WTC11 (cell line): ENCODE measurements around the gene GCDH.

ENCODE experiments used
- AFF4 ChIP-seq: sonication (generic); formaldehyde crosslinking; IDR thresholded peaks from 2 replicates; pipeline ENCODE4 v1.8.1; 2023; ENCODE audit warnings: mild to moderate bottlenecking, missing genetic modification reagents, borderline replicate concordance
- CREB1 ChIP-seq: sonication (generic); formaldehyde crosslinking; IDR thresholded peaks from 2 replicates; pipeline ENCODE4 v1.8.0; 2023; ENCODE audit warnings: mild to moderate bottlenecking, missing genetic modification reagents
- CTCF ChIP-seq: fragments of 200-600 bp; IDR thresholded peaks from 2 replicates; pipeline ENCODE4 v1.8.0; 2022; ENCODE audit warnings: antibody characterized with exemption
- E2F4 ChIP-seq: sonication (generic); formaldehyde crosslinking; IDR thresholded peaks from 2 replicates; pipeline ENCODE4 v1.8.1; 2022; ENCODE audit warnings: low read depth, mild to moderate bottlenecking, moderate library complexity, missing genetic modification reagents, borderline replicate concordance
- FOXJ3 ChIP-seq: sonication (generic); formaldehyde crosslinking; IDR thresholded peaks from 2 replicates; pipeline ENCODE4 v1.9.0; 2021; ENCODE audit warnings: missing genetic modification reagents, mild to moderate bottlenecking, borderline replicate concordance
- KAT7 ChIP-seq: sonication (generic); formaldehyde crosslinking; IDR thresholded peaks from 2 replicates; pipeline ENCODE4 v1.8.1; 2023; ENCODE audit warnings: missing genetic modification reagents, mild to moderate bottlenecking, borderline replicate concordance
- MAX ChIP-seq: sonication (generic); formaldehyde crosslinking; IDR thresholded peaks from 2 replicates; pipeline ENCODE4 v1.8.0; 2022; ENCODE audit warnings: mild to moderate bottlenecking, missing genetic modification reagents
- NR1H2 ChIP-seq: sonication (generic); formaldehyde crosslinking; IDR thresholded peaks from 2 replicates; pipeline ENCODE4 v1.9.0; 2021; ENCODE audit warnings: mild to moderate bottlenecking, moderate library complexity, missing genetic modification reagents
- SP1 ChIP-seq: sonication (generic); formaldehyde crosslinking; conservative IDR thresholded peaks from 2 replicates; pipeline ENCODE4 v1.8.1; 2022; ENCODE audit warnings: missing genetic modification reagents
- ZNF121 ChIP-seq: sonication (generic); formaldehyde crosslinking; IDR thresholded peaks from 2 replicates; pipeline ENCODE4 v1.8.0; 2023; ENCODE audit warnings: missing genetic modification reagents
- ZNF416 ChIP-seq: fragments of 250-450 bp; sonication (Bioruptor Pico); IDR thresholded peaks from 2 replicates; pipeline ENCODE4 v1.9.0; 2021; ENCODE audit warnings: mild to moderate bottlenecking, inconsistent platforms

GRCh38 chr19:12882589-12882988 is 8.4 kb upstream of the GCDH start:
- TF ChIP-seq AFF4 (CRISPR knock-in tag) (no peak), CTCF (no peak), KAT7 (CRISPR knock-in tag) (no peak), FOXJ3 (CRISPR knock-in tag) (no peak), ZNF416 (CRISPR knock-in tag) (no peak), MAX (no peak), ZNF121 (CRISPR knock-in tag) (peak; percentile 87), NR1H2 (CRISPR knock-in tag) (no peak), CREB1 (no peak), E2F4 (CRISPR knock-in tag) (no peak), SP1 (CRISPR knock-in tag) (no peak)
